ENCODE data around the gene C1R. TPM values are rescaled to one million over a fixed set of nuclear protein-coding genes. Genes with fewer than 3 reads are reported as not detected.
A peak's percentile ranks its signal among the peaks of the same experiment; 100 is the strongest.

C1R gene
- total and polyA plus RNA-seq, 8 donors = 20.2 to 212 (median 60.5) TPM

DNA sequence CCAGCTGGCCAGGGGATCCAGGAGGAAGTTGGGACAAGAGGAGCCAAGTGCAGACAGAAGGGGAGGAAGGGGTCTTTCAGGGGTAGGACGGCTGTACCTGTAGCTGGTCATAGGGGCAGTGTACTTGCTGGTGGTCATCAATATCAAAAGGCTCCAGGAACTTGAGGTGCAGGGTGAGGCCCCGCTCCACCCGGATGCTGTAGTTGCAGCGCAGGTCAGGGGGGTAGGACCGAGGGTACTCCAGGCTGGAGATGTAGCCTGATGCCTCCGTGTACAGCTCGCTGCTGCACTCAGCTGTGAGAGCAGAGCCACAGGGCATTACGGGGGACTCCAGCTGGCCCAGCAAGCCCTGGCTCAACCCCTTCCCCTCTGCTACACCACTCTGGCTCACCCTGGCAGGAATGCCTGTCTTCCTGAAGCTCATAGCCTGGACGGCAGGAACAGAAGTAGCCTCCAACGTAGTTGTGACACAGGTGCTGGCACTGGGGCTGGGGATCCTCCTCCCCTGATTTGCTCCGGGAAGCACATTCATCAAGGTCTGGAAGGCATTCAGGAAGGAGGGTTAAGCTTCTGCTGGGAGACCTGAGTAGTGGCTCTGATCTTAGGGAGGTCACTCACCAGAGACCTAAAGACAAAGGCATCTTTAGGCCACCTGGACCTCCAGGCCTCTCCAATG, 2.9 kb downstream of the C1R start:
- 68 to 72% methylated on average over 11 of the region's 11 CpGs for WGBS, 2 donors
- no peak overlapping the region for H3K27ac ChIP-seq
- no peak for DNase-seq
- no peaks in the 10 kb centered on the region for H3K27me3 ChIP-seq
- TF ChIP-seq, protein P1, sequence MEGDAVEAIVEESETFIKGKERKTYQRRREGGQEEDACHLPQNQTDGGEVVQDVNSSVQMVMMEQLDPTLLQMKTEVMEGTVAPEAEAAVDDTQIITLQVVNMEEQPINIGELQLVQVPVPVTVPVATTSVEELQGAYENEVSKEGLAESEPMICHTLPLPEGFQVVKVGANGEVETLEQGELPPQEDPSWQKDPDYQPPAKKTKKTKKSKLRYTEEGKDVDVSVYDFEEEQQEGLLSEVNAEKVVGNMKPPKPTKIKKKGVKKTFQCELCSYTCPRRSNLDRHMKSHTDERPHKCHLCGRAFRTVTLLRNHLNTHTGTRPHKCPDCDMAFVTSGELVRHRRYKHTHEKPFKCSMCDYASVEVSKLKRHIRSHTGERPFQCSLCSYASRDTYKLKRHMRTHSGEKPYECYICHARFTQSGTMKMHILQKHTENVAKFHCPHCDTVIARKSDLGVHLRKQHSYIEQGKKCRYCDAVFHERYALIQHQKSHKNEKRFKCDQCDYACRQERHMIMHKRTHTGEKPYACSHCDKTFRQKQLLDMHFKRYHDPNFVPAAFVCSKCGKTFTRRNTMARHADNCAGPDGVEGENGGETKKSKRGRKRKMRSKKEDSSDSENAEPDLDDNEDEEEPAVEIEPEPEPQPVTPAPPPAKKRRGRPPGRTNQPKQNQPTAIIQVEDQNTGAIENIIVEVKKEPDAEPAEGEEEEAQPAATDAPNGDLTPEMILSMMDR (IDR thresholded peaks at IDR 0.05) = no peak
- intact Hi-C loops (cut with DNase I) = no loop called here
- no peak overlapping the region for H3K4me3 ChIP-seq
- ATAC-seq = no peak
- FAIRE-seq = no peak
- no peaks in the 10 kb centered on the region for H3K36me3 ChIP-seq
- peaks cover 0 to 7% (median 0%) of the 10 kb centered on the region in 3 donors for H3K4me1 ChIP-seq
- no peaks in the 10 kb centered on the region for H3K9me3 ChIP-seq

DNA sequence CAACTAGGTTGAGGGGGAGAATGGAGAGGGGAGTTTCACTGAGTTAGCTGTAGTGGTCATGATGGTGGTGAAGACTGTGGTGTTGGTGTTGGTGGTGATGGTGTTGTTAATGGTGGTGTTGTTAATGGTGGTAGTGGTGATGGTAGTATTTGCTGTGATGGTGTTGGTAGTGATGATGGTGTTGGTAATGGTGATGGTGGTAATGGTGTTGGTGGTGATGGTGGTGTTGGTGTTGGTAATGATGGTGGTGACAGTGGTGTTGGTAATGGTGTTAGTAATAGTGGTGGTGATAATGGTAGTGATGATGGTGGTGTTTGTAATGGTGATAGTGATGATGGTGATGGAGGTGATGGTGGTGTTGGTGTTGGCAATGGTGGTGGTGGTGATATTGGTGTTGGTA, 9.1 kb downstream of the C1R start:
- Histone ChIP-seq H3K4me1 (no peaks in the 10 kb centered on the region), H3K27ac (no peak overlapping the region), H3K27me3 (no peaks in the 10 kb centered on the region), H3K9me3 (no peaks in the 10 kb centered on the region), H3K36me3 (no peaks in the 10 kb centered on the region), H3K4me3 (no peak overlapping the region)
- no peak for FAIRE-seq
- TF ChIP-seq, protein P1 (IDR thresholded peaks at IDR 0.05) = no peak
- no peak for DNase-seq
- intact Hi-C loops (cut with DNase I) = no loop called here
- ATAC-seq = no peak

DNA sequence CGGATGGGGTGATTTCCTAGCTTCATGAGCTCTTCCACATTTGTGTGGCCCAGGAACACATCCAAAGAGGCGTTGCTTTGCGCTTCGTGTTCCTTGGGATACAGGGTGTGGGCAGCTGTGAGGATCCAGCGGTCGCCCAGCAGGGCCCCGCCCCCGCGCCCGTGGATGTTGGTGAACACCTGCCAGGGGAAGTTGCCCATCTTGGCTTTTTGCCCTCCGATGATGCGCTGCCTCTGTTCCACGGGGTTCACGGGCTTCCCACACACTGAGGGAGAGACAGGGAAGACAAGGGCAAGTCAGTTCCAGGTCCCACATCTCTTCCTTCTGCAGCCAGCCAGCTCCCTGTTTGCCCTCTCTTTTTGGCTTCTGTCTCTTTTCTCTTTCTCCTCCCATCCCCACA, 11.2 kb downstream of the C1R start:
- H3K27ac ChIP-seq = no peak overlapping the region
- no peaks in the 10 kb centered on the region for H3K9me3 ChIP-seq
- 68 to 84% methylated on average over 14 of the region's 14 CpGs for WGBS, 2 donors
- intact Hi-C loops (cut with DNase I) = no loop called here
- H3K36me3 ChIP-seq = no peaks in the 10 kb centered on the region
- no peaks in the 10 kb centered on the region for H3K4me1 ChIP-seq
- no peak for FAIRE-seq
- DNase-seq = no peak
- TF ChIP-seq, protein P1 (IDR thresholded peaks at IDR 0.05) = no peak
- H3K27me3 ChIP-seq = no peaks in the 10 kb centered on the region
- no peak for ATAC-seq
- H3K4me3 ChIP-seq = no peak overlapping the region

DNA sequence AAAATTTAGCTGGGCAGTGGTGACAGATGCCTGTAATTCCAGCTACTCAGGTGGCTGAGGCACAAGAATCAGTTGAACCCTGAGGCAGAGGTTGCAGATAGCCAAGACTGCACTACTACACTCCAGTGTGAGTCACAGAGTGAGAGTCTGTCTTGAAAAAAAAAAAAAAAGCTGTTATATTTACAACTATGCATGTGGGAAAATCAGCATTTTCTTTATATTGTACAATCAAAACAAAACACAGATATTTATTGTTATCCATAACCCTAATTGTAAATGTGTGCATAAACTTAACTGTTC, 12.5 kb downstream of the C1R start:
- Histone ChIP-seq H3K9me3 (no peaks in the 10 kb centered on the region), H3K27ac (peak overlapping the region in 2 of 4 donors; percentile 6 to 16), H3K4me1 (no peaks in the 10 kb centered on the region), H3K27me3 (no peaks in the 10 kb centered on the region), H3K36me3 (no peaks in the 10 kb centered on the region), H3K4me3 (no peak overlapping the region)
- TF ChIP-seq, protein P1 (IDR thresholded peaks at IDR 0.05) = no peak
- no peak for DNase-seq
- intact Hi-C loops (cut with DNase I) = no loop called here
- no peak for FAIRE-seq
- ATAC-seq = peak in 3 of 4 donors; percentile 39 to 66 (median 58)

DNA sequence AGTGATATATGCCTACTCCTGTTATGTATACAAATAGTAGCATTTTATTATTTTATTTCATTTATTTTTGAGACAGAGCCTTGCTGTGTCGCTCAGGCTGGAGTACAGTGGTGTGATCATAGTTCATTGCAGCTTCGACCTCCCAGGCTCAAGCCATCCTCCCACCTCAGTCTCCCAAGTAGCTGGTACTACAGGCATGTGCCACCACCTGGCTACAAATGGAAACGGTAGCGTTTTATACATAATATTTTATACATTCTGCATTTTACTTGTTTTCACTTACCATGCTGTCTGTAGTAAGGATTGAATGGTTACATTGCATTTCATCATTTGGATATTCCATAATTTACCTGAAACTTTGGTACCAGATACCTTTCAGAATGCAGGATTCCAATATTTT, 14.1 kb downstream of the C1R start:
- H3K4me1 ChIP-seq = no peaks in the 10 kb centered on the region
- no peaks in the 10 kb centered on the region for H3K9me3 ChIP-seq
- intact Hi-C loops (cut with DNase I) = no loop called here
- no peak overlapping the region for H3K4me3 ChIP-seq
- no peak for DNase-seq
- H3K27me3 ChIP-seq = no peaks in the 10 kb centered on the region
- H3K36me3 ChIP-seq = no peaks in the 10 kb centered on the region
- TF ChIP-seq, protein P1 (IDR thresholded peaks at IDR 0.05) = no peak
- ATAC-seq = no peak
- H3K27ac ChIP-seq = no peak overlapping the region
- no peak for FAIRE-seq
- WGBS, 2 donors = 44 to 52% methylated on average over 4 of the region's 4 CpGs

All from pancreas (tissue), 10 donors.